Endodermal cell (in vitro differentiated cells): ENCODE measurements around the gene DAZAP2. TPM values are rescaled to one million over a fixed set of nuclear protein-coding genes. Genes with fewer than 3 reads are reported as not detected.

Source experiments
- DNase-seq: peaks from one replicate; pipeline ENCODE4 v3.0.0-alpha.2; 2017
- H3K27ac ChIP-seq: 2 replicates; pipeline ENCODE4 v1.5.1; 2013; ENCODE audit warnings: mild to moderate bottlenecking, low read depth, low read length, moderate library complexity
- H3K27me3 ChIP-seq: 2 replicates; pipeline ENCODE4 v1.6.1; 2013; ENCODE audit warnings: mild to moderate bottlenecking, low read length, moderate library complexity; ENCODE audit not compliant: insufficient read depth, control insufficient read depth, poor library complexity, severe bottlenecking
- H3K36me3 ChIP-seq: 2 replicates; pipeline ENCODE4 v1.7.0; 2013; ENCODE audit warnings: mild to moderate bottlenecking, low read length, moderate library complexity; ENCODE audit not compliant: control insufficient read depth, insufficient read depth
- H3K4me1 ChIP-seq: one replicate; pipeline ENCODE4 v1.7.0; 2013; ENCODE audit warnings: low read length; ENCODE audit not compliant: control insufficient read depth, insufficient read depth
- H3K4me3 ChIP-seq: 2 replicates; pipeline ENCODE4 v1.5.1; 2013; ENCODE audit warnings: mild to moderate bottlenecking, low read length, moderate library complexity
- H3K9ac ChIP-seq: 2 replicates; pipeline ENCODE4 v1.6.1; 2013; ENCODE audit warnings: mild to moderate bottlenecking, low read length, moderate library complexity; ENCODE audit not compliant: poor library complexity, severe bottlenecking; ENCODE audit errors: extremely low read depth
- H3K9me3 ChIP-seq: 2 replicates; pipeline ENCODE4 v1.6.1; 2013; ENCODE audit warnings: mild to moderate bottlenecking, low read length, moderate library complexity; ENCODE audit not compliant: control insufficient read depth
- H3K27ac Mint-ChIP-seq: 2 replicates; pipeline ENCODE4 v1.8.0; 2020; ENCODE audit warnings: mixed read lengths
- H3K27me3 Mint-ChIP-seq: 2 replicates; pipeline ENCODE4 v1.8.0; 2021; ENCODE audit warnings: mild to moderate bottlenecking, mixed read lengths; ENCODE audit not compliant: insufficient read depth
- H3K36me3 Mint-ChIP-seq: 2 replicates; pipeline ENCODE4 v1.8.0; 2020; ENCODE audit warnings: low read depth, mixed read lengths
- H3K4me1 Mint-ChIP-seq: 2 replicates; pipeline ENCODE4 v1.8.0; 2020; ENCODE audit warnings: mixed read lengths
- H3K4me3 Mint-ChIP-seq: 2 replicates; pipeline ENCODE4 v1.8.0; 2020; ENCODE audit warnings: mild to moderate bottlenecking, moderate library complexity, mixed read lengths
- H3K9me3 Mint-ChIP-seq: 2 replicates; pipeline ENCODE4 v1.8.0; 2020; ENCODE audit warnings: mild to moderate bottlenecking, mixed read lengths
- CTCF ChIP-seq: fragments of 200-600 bp; sonication (generic); conservative IDR thresholded peaks from 2 replicates; pipeline ENCODE4 v1.5.0; 2021; ENCODE audit warnings: antibody characterized with exemption, mild to moderate bottlenecking
- WGBS, 2 experiments: methylation state at CpG; one replicate each; pipeline versions ENCODE4 v1.1.5 to v1.1.7; 2013; ENCODE audit warnings: missing lambda C conversion rate in 2 of 2, mixed read lengths in 1 of 2; ENCODE audit not compliant: insufficient coverage in 1 of 2, insufficient read length in 1 of 2; 5-methylcytosine and 5-hydroxymethylcytosine counted together
- total RNA-seq, 2 donors: library from RNA; stranded (reverse); fragmentation: NEBNext Ultra II Directional in 1 of 2; extraction: Animal tissue kit (Norgen Biotek cat#: 25700) in 1 of 2; gene quantifications; 2 replicates in 1 of 2; 3 replicates in 1 of 2; pipeline ENCODE4 v1.2.1, GENCODE V29; 2021

Gene DAZAP2
- total RNA-seq, 2 donors from 2014 or later = 31.5 to 42.7 TPM

DNA sequence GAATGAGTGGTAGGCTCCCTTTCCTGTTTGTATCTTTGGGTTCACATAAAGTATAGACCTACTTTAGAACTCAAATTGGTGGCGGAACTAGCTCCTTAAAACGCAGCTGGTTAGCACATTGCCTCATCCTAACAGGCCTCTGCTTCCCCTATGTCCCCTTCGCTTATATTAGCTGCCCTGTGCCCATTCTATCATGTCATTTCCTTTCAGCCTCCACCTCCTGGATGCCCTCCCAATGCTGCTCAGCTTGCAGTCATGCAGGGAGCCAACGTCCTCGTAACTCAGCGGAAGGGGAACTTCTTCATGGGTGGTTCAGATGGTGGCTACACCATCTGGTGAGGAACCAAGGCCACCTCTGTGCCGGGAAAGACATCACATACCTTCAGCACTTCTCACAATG lies 3.5 kb downstream of the DAZAP2 start:
- no peaks in the 10 kb centered on the region for H3K9me3 ChIP-seq
- H3K36me3 Mint-ChIP-seq = peaks cover 52% of the 10 kb centered on the region
- H3K27me3 ChIP-seq = no peaks in the 10 kb centered on the region
- no peaks in the 10 kb centered on the region for H3K9me3 Mint-ChIP-seq
- 94 to 96% methylated on average over 3 to 6 of the region's 7 CpGs for WGBS, 2 experiments
- TF ChIP-seq CTCF = no peak
- H3K36me3 ChIP-seq = peaks cover 61% of the 10 kb centered on the region
- no peak overlapping the region for H3K4me3 ChIP-seq
- H3K27ac ChIP-seq = no peak overlapping the region
- H3K4me3 Mint-ChIP-seq = no peak overlapping the region
- H3K9ac ChIP-seq = no peak overlapping the region
- DNase-seq = no peak
- peaks cover 2% of the 10 kb centered on the region for H3K4me1 ChIP-seq
- H3K4me1 Mint-ChIP-seq = peaks cover 28% of the 10 kb centered on the region
- no peak overlapping the region for H3K27ac Mint-ChIP-seq
- H3K27me3 Mint-ChIP-seq = no peaks in the 10 kb centered on the region

DNA sequence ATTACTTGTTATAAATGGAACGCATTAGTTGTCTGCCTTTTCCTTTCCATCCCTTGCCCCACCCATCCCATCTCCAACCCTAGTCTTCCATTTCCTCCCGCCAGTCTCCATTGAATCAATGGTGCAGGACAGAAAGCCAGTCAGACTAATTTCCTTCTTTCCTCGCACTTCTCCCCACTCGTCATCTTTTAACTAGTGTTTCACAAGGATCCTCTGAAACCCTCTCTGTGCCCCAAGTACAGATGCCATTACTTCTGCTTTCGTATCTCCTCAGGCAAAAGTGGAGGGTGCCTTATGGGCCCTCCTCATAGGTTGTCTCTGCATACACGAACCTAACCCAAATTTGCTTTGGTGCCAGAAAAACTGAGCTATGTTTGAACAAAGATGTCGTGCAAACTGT lies 4.2 kb downstream of the DAZAP2 start:
- Histone ChIP-seq H3K4me3 (no peak overlapping the region), H3K9ac (no peak overlapping the region), H3K27ac (no peak overlapping the region), H3K36me3 (peaks cover 61% of the 10 kb centered on the region), H3K27me3 (no peaks in the 10 kb centered on the region), H3K9me3 (no peaks in the 10 kb centered on the region), H3K4me1 (peaks cover 2% of the 10 kb centered on the region)
- no peak overlapping the region for H3K27ac Mint-ChIP-seq
- peaks cover 52% of the 10 kb centered on the region for H3K36me3 Mint-ChIP-seq
- no peaks in the 10 kb centered on the region for H3K27me3 Mint-ChIP-seq
- WGBS, 2 experiments = 94 to 98% methylated on average over 6 to 7 of the region's 7 CpGs
- H3K4me3 Mint-ChIP-seq = no peak overlapping the region
- TF ChIP-seq CTCF = no peak
- DNase-seq = no peak
- peaks cover 33% of the 10 kb centered on the region for H3K4me1 Mint-ChIP-seq
- H3K9me3 Mint-ChIP-seq = no peaks in the 10 kb centered on the region

DNA sequence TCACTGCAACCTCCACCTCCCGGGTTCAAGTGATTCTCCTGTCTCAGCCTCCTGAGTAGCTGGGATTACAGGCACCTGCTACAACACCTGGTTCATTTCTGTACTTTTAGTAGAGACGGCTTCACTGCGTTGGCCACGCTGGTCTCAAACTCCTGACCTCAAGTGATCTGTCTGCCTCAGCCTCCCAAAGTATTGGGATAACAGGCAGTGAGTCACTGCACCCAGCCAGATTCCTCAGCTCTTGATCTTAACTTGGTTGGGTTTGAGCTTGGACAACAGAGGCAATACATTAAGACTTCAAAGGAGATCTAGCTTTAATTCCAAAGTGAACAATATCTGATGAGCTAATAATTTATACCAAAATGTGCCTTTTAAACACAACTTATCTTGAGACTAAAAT lies 5.6 kb downstream of the DAZAP2 start:
- WGBS, 2 experiments = 82 to 87% methylated on average over 4 of the region's 4 CpGs
- no peaks in the 10 kb centered on the region for H3K27me3 ChIP-seq
- H3K9me3 ChIP-seq = no peaks in the 10 kb centered on the region
- H3K9ac ChIP-seq = no peak overlapping the region
- DNase-seq = no peak
- no peak overlapping the region for H3K27ac ChIP-seq
- Mint-ChIP-seq H3K4me1 (peaks cover 34% of the 10 kb centered on the region), H3K9me3 (no peaks in the 10 kb centered on the region), H3K27me3 (no peaks in the 10 kb centered on the region), H3K36me3 (peaks cover 62% of the 10 kb centered on the region), H3K27ac (no peak overlapping the region), H3K4me3 (no peak overlapping the region)
- peaks cover 61% of the 10 kb centered on the region for H3K36me3 ChIP-seq
- H3K4me1 ChIP-seq = peaks cover 2% of the 10 kb centered on the region
- no peak for TF ChIP-seq CTCF
- H3K4me3 ChIP-seq = no peak overlapping the region
